GM19468 (cell line): ENCODE results near the gene DPYSL5.
"Not testable (repeated sequence)": the region's sequence is repeated elsewhere in the genome, so short reads cannot be mapped to it uniquely, and the experiment has no call there.

Experiments
- ATAC-seq: cut with Tn5 transposase; IDR thresholded peaks from one replicate; pipeline ENCODE4 v1.9.1; 2021; ENCODE audit warnings: mild to moderate bottlenecking, moderate library complexity, moderate number of reproducible peaks; ENCODE audit not compliant: unreplicated experiment; ENCODE audit errors: extremely low read depth

DPYSL5 gene, protein sequence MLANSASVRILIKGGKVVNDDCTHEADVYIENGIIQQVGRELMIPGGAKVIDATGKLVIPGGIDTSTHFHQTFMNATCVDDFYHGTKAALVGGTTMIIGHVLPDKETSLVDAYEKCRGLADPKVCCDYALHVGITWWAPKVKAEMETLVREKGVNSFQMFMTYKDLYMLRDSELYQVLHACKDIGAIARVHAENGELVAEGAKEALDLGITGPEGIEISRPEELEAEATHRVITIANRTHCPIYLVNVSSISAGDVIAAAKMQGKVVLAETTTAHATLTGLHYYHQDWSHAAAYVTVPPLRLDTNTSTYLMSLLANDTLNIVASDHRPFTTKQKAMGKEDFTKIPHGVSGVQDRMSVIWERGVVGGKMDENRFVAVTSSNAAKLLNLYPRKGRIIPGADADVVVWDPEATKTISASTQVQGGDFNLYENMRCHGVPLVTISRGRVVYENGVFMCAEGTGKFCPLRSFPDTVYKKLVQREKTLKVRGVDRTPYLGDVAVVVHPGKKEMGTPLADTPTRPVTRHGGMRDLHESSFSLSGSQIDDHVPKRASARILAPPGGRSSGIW

DNA sequence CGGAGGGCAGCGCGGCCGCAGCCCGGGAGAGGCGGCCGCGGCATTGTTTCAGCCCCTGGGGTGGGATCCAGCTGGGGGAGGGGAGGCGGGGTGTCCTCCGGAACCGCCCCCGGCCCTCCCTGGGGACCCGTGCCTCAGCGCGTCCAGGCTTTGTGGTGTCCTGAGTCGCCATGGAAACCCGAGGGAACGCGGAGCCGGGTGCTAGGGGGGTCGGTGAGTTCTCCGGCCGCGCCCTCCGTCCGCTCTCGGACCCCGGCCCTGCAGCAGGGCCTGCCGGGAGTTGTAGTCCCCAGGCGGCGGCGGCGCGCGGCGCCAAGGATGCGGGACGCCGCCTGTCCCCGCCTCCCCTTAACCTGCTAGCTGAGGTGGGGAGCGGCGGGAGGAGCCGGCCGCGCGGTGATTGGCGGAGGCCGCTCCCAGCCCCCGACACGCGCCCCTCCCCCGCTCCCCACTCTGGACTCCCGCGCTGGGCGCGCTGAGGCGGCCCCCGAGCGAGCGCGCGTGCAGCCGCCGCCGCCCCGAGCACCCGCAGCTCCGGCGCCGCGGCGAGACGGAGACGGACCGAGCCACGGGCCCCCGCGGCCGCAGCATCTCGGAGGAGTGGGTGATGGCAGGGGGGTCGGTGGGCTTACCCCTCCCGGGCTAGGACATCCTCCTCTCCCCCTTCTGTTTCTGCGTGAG, at the start of gene DPYSL5:
TSS of gene DPYSL5 (plus strand) at position 478 of the 681 bp plus-strand sequence. CDS start 50,368 bp downstream, outside the sequence.
- ATAC-seq, result no peak

DNA sequence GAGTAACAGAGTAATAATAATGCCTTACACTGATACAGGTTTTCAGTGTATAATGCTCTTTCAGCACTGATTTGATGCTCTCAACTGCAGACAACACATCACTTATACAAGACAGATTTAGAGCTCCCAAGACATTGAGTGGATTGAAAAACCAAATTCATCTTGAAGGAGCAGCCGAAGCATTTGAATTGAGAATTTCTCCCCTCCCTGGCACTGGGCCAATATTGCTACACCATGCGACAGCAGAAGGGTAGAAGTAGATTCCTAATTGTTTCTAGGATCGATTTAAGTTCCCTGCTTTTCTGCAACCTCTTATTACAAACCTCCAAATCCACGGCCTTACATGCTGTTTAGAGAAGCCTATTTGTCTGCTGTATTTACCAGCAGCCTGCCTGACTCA, 46.6 kb upstream of the DPYSL5 start:
- no peak for ATAC-seq

DNA sequence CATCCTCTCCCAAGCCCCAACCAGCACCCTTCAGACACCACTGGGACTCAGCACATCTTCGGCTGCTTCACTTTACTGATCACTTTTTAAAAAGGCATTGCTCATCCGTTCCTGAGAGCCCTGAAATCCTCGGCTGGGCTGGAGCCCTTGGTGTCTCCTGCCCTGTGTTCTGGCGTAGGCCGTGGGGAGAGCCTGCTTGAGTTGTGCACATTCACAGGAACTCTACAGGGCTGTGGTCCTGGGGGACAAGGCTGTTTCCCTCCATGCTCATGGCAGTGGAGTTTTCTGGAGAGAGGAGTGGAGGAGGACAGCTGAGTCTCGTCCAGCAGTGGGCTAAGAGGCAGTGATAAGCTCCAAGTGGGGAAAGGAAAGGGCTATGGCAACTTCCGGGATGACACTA, 46.1 kb upstream of the DPYSL5 start:
- ATAC-seq, result no peak

DNA sequence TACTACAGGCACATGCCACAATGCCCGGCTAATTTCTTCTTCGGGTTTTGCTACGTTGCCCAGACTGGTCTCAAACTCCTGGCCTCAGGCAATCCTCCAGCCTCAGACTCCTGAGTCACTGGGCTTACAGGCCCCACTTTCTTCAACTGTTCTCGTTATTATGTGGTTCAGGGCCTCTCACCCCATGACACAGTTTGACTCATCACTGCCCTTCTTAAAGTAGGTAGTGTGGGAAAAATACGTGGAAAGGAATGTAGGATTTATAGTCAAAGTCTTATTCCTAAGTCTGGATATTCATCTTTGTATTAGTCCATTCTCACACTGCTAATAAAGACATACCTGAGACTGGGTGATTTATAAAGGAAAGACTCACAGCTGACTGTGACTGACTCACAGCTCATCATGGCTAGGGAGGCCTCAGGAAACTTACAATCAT, 42.7 kb upstream of the DPYSL5 start:
- no peak for ATAC-seq

DNA sequence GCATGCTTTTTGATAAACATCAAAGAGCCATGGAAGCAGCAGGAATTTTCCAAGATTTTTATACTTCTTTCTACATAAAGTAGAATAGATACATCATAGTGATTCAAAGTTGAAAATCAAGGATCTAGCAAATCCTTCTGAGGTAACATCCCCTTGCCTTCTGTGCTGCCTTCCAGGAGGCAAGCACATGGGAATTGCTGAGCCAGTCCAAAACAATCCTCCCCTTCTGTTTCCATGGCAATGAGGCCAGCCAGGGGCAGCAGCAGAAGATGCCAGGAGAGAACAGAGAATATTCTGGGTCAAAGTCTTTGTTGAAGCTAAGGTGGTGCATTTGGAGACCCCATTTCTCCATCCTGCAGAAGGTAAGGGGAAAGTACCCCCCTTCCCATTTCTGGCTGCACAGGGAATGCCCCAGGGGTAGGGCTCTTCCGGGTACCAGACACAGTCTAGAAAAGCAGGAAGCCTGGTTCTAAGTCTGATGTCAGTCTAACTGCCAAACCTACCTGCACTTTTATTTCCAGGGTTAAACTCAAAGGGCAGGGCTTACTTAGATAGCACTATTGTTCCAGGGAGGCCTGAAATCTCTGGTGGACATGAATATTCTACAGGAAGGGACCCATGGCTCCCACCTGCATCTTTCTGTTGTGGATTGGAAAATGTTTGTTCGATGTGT, 40.0 kb upstream of the DPYSL5 start:
- ATAC-seq, result no peak

DNA sequence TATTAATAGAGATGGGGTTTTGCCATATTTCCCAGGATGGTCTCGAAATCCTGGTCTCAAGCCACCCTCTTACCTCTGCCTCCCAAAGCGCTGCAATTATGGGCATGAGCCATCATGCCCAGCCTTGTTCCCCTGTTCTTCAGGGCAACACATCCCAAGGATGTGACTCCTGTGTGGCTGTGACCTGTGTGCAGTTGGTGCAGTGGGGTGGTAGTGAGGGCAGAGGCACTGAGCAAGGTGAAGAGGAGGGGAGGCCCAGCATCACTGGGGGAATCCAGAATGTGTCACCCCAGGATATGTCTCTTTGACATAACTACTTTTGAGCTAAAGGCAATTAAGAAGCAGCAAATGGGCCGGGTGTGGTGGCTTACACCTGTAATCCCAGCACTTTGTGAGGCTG, 38.7 kb upstream of the DPYSL5 start:
- ATAC-seq, result no peak

DNA sequence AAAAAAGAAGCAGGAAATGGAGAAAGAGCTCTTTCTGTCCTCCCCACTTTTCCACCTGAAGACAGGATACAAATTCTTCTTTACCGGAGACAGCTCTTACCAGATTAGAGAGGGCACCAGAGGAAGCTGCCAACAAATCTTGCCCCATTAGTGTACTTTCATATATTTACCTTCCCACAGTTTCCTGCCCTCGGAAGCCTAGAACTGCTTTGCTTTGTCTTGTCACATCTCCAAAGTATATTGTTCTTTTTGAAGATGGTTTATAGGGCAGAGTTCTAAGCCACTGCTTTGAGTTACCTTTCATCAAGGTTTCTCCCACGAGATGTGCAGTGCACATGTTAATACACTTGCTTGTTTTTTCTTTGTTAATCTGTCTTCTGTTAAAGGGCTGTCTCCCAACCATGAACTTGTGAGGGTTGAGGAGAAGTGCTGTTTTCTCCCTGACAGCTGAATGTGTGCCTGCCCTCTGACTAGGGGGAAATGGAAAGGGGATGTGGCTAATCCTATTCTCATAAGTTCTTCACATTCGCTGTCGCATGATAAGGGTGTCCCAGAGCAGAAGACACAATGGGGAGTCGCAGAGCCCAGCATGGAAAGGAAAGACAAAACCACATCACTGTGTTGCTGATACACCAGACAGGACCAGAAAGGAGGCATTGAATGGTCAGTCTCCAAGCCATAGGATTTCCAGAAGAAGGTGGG, 37.9 kb upstream of the DPYSL5 start:
- no peak for ATAC-seq

DNA sequence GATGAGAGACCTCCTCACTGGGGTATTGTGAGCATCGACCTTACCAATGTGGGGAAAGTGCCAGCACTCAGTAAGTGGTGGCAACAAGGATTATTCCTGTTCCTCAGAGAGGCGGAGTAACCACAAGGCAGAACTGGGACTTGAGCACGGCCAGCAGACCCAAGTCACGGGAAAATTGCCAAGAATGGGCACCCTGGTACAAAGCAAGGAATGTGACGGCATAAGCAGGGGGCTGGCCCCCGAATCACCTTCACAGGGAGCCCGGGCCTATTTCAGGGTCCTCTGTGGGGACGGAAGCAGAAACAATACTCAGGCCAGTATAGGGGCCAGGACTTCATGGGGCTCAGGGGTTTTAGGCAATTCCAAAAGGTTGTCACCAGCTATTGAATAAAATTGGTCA, 36.7 kb upstream of the DPYSL5 start:
- ATAC-seq, result no peak

DNA sequence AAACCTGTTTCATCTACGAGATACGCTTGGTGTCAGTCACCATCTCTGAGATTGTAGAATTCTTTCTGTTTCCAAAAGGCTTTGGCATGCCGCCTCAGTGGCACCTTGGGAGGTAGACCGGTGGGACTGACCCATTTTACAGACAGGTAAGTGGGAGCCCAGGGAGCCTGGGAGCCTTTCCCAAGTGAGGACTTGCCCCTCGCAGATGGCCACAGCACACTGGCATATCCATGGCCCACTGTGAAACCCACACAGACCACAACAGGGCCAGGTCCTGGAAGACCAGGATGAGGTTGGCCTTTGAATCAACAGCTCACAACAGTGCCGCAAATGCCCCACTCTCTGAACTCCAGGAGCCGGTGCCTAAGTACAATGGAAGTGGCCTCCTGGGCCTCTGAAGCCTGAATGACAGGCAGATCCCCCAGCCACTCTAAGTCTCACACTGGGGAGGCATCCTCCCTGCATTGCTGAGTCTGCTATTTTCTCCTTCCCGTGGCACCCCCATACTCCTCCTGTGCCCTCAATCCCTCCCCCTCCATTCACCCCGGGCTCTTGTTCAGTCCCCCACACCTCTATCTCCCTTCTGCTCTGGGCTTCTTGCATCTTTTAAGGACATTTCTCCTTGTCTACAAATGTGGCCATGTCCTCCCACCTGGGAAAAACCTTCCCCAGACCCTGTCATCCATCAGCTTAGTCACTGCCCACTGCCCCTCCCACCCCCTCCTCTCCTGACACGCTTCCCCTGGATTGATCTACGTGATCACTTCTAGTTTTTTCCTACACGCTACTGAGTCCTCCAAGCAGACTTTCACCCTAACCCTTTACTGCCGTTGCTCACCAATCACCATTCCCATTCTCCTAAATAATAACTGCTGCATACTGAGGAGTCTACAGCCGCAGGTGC, 35.9 kb upstream of the DPYSL5 start:
- ATAC-seq, result no peak

DNA sequence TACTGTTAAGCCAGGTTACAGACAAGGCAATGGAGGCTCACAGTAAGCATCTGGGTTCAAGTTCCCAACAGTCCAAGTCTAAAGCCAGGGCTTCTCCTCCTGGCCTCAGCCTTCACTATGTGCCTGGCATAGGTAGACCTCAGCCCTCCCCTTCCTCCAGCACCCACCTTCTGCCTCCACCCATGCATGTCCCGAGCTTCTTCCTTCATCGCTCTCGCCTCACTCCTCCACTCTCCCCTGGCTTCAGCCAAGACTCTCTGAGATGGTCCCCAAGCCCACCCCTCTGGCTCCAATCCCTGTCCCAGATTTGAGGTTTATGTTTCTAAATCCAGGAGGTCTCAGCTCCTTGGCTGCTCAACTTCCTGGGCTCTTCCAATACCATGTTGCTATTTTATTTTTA, 35.2 kb upstream of the DPYSL5 start:
- no peak for ATAC-seq

DNA sequence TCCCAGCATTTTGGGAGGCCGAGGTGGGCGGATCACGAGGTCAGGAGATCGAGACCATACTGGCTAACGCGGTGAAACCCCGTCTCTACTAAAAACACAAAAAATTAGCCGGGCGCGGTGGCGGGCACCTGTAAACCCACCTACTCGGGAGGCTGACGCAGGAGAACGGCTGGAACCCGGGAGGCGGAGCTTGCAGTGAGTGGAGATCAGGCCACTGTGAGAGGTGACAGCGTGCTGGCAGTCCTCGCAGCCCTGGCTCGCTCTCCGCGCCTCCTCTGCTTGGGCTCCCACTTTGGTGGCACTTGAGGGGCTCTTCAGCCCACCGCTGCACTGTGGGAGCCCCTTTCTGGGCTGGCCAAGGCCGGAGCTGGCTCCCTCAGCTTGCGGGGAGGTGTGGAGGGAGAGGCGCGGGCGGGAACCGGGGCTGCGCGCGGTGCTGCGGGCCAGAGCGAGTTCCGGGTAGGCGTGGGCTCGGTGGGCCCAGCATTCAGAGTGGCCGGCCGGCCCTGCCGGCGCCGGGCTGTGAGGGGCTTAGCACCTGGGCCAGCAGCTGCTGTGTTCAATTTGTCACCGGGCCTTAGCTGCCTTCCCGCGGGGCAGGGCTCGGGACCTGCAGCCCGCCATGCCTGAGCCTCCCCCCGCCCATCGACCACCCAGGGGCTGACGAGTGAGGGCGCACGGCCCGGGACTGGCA, 33.7 kb upstream of the DPYSL5 start:
- ATAC-seq, result not testable (repeated sequence)

DNA sequence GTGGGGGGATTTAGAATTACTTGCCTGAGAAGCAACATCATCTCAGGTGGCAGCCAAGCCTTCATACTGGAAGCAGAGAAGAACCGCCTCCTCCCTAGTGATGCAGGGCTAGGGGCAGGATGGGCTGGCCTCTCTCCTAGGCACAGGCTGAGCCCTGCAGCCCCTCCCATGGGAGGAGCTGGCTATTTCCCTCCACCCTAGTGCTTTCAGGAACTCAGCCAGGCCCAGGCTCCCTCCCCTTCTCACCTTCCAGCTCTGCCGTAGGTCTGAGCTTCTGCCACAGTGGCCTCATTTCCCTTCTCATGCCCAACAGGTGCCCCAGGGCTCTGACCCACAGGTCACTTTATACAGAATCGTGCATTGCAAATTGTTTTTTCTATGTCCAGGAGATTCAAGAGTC, 31.0 kb upstream of the DPYSL5 start:
- no peak for ATAC-seq

DNA sequence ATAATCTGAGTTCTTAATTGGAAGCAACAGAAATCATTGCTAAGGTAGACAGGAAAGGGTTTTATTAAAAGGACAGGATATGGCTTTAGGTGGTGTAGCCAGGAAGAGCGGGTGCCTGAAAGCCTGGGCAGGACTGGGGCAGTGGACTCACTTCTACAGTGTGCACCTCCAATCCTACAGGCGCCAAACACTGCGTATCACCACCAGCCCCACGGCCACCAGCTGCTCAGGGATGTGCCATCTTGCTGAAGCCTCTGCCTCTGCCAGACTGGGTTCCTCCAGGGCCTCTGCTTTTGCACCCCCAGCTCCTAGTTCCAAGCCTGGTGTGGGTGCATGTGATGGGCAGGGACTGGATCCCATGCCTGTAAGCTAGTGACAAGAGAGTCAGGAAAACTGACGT, 29.7 kb upstream of the DPYSL5 start:
- ATAC-seq, result no peak

DNA sequence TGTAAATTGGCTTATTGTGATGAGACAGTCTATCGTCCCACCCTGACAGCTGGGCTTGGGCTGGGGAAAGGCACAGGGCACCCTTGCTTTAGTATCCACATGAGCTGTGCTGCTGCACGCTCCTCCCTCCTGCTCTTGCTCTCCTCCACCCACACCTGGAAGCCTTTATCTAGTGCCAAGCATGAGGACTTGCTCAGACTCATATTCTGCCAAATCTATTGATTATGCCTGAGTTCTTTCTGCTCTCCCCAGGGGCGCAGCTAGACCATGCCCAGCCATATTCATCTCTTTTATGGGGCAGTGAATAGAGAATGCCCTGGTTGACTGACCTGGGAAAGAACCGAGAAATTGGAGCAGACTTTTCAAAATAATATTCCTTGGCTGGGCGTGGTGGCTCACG, 29.0 kb upstream of the DPYSL5 start:
- ATAC-seq, result no peak

DNA sequence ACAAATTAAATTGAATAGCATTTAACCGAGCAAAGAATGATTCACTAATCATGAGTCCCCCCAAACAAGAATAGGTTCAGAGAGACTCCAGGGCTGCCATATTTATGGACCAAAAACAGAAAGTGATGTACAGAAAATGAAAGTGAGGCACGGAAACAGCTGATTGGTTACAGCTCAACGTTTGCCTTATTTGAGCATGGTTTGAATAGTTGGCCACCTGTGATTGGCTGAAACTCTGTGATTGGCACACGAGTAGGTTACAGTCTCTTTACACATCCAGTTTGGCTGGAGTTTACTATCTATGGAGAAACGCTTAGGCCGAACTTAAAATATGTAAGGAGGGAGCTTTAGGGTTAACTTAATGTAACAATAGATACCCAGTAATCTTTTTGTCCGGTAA, 27.0 kb upstream of the DPYSL5 start:
- ATAC-seq, result no peak

DNA sequence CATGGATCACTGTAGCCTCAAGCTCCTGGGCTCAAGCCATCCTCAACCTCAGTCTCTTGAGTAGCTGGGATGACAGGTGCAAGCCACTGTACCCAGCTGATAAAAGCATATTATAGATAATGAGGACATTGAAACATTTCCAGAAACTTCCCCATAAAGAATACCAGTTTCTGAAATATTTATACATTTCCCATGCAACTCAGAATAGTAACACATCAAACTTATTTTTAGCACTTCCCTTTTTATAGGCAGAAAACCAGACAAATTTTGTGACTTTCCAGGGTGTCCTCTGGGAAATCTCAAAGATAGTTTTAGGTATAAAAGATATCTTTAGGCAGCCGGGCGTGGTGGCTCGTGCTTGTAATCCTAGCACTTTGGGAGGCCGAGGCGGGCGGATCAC, 25.1 kb upstream of the DPYSL5 start:
- ATAC-seq, result no peak

DNA sequence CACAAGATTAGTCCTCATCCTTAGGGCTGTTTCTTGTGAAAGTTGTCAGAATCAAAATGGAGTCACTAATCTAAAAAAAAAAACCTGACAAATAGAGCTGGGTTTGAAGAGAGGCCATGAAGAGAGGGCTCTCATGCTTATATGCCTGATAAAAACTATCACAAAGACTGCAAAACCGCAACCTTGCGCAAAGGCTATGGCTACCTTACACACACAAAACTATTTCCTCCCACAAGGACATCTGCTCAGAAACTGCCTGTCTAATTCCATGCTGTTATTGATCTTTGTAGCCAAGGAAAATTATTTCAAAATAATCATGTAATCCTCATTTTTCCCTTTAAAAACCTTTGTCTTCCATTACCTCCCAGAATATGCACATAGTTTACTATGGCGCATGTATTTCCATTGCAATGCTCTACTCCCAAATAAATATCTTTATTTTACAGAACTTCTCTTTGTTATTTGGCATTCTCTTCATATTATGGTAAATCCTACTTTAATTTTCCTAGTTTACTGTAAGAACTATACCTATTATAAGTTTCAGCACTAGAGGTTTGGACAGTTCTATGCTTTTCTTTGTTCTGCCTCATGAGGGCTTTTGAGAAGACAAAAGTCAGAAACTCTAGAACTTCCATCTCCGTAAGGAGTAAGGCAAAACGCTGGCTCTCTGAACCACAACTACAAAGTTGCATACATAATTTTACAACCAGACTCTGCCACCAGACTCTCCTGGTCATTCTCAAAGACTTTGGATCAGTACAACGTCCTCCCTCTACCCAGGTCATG, 9.6 kb upstream of the DPYSL5 start:
- ATAC-seq, result no peak
